ENCODE results near the gene CBFA2T3. TPM values are rescaled to one million over a fixed set of nuclear protein-coding genes. Genes with fewer than 3 reads are reported as not detected.
A peak's percentile ranks its signal among the peaks of the same experiment; 100 is the strongest.

The CBFA2T3 gene
- total RNA-seq, 6 experiments from 2014 or later, result 2.5 to 9.8 (median 4.2) TPM

DNA sequence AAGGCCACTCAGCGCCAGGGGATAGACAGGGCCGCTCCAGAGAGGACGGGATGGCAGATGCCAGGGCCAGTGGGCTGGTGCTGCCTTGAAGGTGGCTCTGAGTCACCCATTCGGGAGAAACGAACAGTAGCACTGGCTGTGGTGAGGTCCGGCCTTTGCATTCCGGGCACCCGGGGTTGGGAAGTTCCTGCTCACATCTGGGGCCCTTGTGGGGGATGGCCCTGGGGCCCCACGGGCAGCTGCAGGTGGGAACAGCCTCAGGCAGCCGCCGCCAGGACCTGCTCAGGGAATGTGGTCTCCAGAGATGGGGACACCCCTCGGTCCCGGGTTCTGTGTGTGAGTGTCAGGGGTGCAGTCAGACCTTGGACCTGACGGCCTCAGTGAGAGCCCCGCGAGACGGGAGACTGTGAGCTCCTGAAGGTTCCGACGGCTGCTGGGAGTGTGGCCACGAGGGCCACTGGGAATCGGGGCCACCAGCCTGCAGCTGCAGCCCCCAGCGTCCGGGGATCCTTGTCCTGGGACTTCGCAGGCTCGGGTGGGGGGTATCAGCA, 1.4 kb downstream of the CBFA2T3 start:
- Histone ChIP-seq H3K27ac (no peak overlapping the region), H3K4me3 (peak overlapping the region in 1 of 3 donors; percentile 7), H3K27me3 (no peaks in the 10 kb centered on the region), H3K36me3 (no peaks in the 10 kb centered on the region), H3K9me3 (no peaks in the 10 kb centered on the region), H3K4me1 (no peaks in the 10 kb centered on the region)
- no peak for ATAC-seq
- TF ChIP-seq POLR2A (IDR thresholded peaks at IDR 0.05), result no peak
- TF ChIP-seq, protein P1, sequence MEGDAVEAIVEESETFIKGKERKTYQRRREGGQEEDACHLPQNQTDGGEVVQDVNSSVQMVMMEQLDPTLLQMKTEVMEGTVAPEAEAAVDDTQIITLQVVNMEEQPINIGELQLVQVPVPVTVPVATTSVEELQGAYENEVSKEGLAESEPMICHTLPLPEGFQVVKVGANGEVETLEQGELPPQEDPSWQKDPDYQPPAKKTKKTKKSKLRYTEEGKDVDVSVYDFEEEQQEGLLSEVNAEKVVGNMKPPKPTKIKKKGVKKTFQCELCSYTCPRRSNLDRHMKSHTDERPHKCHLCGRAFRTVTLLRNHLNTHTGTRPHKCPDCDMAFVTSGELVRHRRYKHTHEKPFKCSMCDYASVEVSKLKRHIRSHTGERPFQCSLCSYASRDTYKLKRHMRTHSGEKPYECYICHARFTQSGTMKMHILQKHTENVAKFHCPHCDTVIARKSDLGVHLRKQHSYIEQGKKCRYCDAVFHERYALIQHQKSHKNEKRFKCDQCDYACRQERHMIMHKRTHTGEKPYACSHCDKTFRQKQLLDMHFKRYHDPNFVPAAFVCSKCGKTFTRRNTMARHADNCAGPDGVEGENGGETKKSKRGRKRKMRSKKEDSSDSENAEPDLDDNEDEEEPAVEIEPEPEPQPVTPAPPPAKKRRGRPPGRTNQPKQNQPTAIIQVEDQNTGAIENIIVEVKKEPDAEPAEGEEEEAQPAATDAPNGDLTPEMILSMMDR (IDR thresholded peaks at IDR 0.05), result no peak
- DNase-seq, result no peak
- intact Hi-C loops (cut with DNase I), result no loop called here
- WGBS (ENCODE audit: insufficient coverage, low coverage, low lambda C conversion rate, missing lambda C conversion rate), result 40% methylated on average over 1 of the region's 25 CpGs

DNA sequence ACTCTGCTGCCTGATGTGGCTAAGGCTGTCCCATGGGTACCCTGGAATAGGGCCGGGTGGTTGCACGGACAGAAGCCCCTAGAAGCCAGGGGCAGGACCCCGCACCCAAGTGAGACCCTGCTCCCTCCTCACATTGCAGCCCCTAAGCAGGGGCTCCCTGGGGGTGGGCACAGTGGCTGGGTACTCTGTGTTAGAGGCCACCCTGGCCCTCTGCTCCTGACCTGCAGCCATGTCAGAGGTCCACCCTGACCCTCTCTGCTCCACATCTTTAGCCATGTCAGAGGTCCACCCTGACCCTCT, 2.1 kb downstream of the CBFA2T3 start:
- no CpG with 5 or more reads among the region's 3 CpGs for WGBS (ENCODE audit: insufficient coverage, low coverage, low lambda C conversion rate, missing lambda C conversion rate)
- no peaks in the 10 kb centered on the region for H3K9me3 ChIP-seq
- no peaks in the 10 kb centered on the region for H3K4me1 ChIP-seq
- H3K36me3 ChIP-seq, result no peaks in the 10 kb centered on the region
- no peak for TF ChIP-seq POLR2A (IDR thresholded peaks at IDR 0.05)
- TF ChIP-seq, protein P1 (IDR thresholded peaks at IDR 0.05), result no peak
- H3K27me3 ChIP-seq, result no peaks in the 10 kb centered on the region
- intact Hi-C loops (cut with DNase I), result no loop called here
- DNase-seq, result no peak
- ATAC-seq, result no peak
- H3K4me3 ChIP-seq, result no peak overlapping the region
- no peak overlapping the region for H3K27ac ChIP-seq

DNA sequence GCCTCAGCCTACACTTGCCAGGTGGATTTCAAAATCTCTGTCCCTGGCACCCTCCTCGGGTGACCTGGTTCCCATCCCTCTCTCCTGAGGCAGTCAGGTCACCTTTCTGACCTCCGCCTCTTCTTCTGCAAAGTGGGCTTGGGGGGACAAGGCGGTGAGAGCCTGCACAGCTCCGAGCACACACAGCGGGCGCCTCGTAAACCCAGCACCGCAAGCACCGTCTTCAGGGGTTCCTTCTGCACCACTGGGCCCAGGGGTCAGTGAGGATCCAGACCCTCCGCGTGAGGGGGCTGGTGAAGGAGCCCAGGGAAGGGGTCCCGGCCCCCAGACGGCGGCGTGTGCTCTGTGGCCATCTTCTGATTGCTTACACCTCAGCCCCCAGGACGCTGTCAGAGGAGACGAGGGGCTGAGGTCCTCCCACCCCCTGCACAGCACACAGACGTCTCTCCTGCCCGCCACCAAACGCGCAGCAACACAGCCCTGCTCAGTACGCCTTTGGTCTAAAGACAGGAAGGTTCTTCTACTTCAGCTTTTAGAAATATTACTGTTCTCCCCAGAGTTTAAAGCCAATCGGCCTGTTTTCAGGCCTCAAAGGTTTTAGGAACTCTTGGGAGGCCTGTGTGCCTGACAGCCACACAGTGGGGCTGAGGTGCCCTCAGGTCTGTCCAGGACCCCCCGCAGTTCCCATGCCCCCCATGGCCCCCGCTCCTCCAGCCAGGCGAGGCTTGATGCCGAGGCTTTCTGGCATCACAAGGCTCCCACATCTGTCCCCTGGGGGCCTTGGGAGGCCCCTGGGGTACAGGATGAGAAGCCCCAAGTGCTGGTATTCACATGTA, 2.7 kb downstream of the CBFA2T3 start:
- TF ChIP-seq, protein P1 (IDR thresholded peaks at IDR 0.05), result no peak
- TF ChIP-seq POLR2A (IDR thresholded peaks at IDR 0.05), result no peak
- ATAC-seq (no peak), DNase-seq (no peak)
- Histone ChIP-seq H3K9me3 (no peaks in the 10 kb centered on the region), H3K4me3 (no peak overlapping the region), H3K4me1 (no peaks in the 10 kb centered on the region), H3K27ac (no peak overlapping the region), H3K27me3 (no peaks in the 10 kb centered on the region), H3K36me3 (no peaks in the 10 kb centered on the region)
- 54% methylated on average over 14 of the region's 27 CpGs for WGBS (ENCODE audit: insufficient coverage, low coverage, low lambda C conversion rate, missing lambda C conversion rate)
- intact Hi-C loops (cut with DNase I), result no loop called here

DNA sequence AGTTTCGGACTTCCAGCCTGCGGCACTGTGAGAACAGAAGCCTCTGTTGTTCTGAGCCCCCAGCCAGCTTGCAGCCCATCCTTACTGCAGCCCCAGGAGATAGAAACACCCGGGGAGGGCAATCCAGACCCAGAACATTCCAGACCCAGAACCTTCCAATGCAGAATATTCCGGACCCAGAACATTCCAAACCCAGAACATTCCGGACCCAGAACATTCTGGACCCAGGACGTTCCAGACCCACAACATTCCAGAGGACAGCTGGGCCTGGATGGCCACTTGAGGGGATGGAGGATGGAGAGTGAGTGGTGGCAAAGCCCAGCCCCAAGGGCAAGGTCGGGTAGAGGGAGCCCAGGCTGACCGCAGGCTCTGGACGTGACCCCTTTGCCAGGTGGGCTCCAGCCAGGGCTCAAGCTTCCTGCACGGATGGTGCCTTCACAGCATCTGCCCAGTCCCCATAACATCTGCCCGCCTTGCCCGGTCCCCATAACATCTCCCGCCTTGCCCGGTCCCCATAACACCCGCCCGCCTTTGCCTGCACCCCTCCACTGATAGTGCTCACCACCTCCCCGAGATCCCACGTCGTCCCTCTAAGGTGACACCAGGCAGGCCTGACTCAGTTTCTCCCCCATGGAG, 3.5 kb downstream of the CBFA2T3 start:
- intact Hi-C loops (cut with DNase I), result no loop called here
- Histone ChIP-seq H3K27me3 (no peaks in the 10 kb centered on the region), H3K27ac (no peak overlapping the region), H3K9me3 (no peaks in the 10 kb centered on the region), H3K36me3 (no peaks in the 10 kb centered on the region), H3K4me1 (no peaks in the 10 kb centered on the region), H3K4me3 (no peak overlapping the region)
- no peak for ATAC-seq
- TF ChIP-seq POLR2A (IDR thresholded peaks at IDR 0.05), result no peak
- no peak for DNase-seq
- 68% methylated on average over 10 of the region's 19 CpGs for WGBS (ENCODE audit: insufficient coverage, low coverage, low lambda C conversion rate, missing lambda C conversion rate)

DNA sequence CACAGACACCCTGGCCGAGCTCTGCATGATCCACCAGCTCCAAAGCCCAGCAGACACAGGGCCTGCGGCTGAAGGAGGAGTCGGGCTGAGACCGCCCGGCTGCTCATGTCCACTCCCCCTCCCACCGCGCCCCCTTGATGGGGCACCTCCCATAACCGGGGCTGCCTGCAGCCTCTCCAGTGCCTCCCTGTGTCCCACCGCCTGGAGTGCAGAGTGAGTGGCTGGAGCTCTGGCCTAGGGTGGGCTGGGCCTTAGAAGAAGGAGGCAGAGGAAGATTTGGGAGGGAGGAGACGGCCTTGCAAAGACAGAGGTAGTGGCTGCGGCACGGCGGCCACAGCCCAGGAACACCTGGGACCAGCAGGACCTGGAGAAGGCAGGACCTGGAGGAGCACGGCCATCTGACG, 4.0 kb downstream of the CBFA2T3 start:
- DNase-seq (no peak), ATAC-seq (no peak)
- no peaks in the 10 kb centered on the region for H3K9me3 ChIP-seq
- WGBS (ENCODE audit: insufficient coverage, low coverage, low lambda C conversion rate, missing lambda C conversion rate), result 19% methylated on average over 3 of the region's 15 CpGs
- no peak overlapping the region for H3K4me3 ChIP-seq
- H3K27ac ChIP-seq, result no peak overlapping the region
- H3K4me1 ChIP-seq, result no peaks in the 10 kb centered on the region
- intact Hi-C loops (cut with DNase I), result no loop called here
- H3K27me3 ChIP-seq, result no peaks in the 10 kb centered on the region
- no peaks in the 10 kb centered on the region for H3K36me3 ChIP-seq
- TF ChIP-seq, protein P1 (IDR thresholded peaks at IDR 0.05), result no peak
